Stimulated activated CD4-positive, alpha-beta T cell treated with anti-CD3 and anti-CD28 coated beads, Interleukin-15, amount 100 ng/mL, for 1 hour (primary cell): ENCODE results near the gene CYP26A1.

Experiments used
- DNase-seq, 2 donors: peaks; one replicate each; pipeline ENCODE4 v3.0.0-alpha.2; 2020; ENCODE audit warnings: low read depth in 1 of 2, low spot score in 1 of 2

Gene CYP26A1

DNA sequence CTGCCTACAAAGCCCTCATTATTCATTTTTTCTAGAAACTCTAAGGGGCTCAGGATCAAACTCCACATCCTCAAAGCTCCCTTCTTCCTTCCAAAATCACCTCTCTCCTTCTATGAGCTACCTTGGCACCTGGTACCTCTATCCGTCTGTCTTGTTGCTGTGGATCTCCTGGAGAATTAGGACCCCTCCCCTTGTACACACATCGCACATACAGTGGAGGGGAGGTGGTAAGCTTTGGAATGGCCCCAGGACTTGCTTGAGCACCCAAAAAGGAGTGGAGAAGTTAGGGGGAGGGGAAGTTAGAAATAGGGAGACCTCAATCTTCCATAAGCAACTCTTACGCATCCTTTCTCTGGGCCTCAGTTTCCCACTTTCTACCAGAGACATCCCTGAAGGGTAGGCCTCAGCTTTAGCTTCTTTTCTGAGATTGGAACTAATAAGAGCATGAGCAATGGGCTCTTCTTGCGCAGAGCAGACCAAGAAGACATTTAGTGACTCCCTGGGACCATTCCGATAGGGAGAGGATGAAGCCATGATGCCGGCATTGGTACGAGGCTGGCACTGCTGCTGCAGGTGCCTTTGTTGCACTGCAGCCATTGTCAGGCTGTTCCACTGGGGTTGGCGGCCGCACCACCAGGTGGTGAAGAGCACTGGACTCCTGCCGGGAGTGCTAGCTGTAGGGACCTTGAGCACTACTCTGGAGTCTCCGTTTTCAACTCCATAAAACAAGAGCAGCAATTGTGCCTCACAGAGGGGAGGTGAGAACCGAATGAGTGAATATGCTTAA is 8.6 kb upstream of the CYP26A1 start:
- DNase-seq: no peak

DNA sequence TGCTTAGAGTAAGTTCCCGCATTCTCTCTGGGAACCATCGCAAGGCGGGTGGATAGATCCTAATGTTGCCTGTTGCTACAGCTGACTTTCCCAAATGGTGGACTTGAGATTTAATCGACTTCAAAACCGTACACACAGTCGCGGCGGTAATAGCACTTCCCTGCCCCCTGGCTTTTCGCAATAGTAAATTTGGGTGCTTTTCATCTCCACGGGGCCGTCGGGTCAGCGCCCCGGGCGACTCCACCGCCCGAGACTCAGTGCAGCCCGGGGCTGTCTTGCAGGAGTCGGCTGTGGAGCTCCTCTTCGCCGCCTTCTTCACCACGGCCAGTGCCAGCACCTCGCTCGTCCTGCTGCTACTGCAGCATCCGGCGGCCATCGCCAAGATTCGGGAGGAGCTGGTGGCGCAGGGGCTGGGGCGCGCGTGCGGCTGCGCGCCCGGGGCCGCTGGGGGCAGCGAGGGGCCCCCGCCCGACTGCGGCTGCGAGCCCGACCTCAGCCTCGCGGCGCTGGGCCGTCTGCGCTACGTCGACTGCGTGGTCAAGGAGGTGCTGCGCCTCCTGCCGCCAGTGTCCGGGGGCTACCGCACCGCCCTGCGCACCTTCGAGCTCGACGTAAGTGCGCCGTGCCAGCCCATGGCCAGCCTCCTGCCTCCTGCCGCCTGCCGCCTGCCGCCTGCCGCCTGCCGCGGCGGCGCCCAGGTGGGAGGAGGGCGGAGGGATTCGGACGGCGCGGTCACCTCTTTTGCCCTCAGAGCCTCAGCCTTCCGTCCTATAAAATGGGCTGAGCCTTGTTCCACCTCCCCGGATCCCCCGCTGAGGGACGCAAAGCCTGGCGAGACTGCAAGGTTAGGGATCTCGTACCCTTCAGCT is 7.8 kb upstream of the CYP26A1 start:
- no peak for DNase-seq

DNA sequence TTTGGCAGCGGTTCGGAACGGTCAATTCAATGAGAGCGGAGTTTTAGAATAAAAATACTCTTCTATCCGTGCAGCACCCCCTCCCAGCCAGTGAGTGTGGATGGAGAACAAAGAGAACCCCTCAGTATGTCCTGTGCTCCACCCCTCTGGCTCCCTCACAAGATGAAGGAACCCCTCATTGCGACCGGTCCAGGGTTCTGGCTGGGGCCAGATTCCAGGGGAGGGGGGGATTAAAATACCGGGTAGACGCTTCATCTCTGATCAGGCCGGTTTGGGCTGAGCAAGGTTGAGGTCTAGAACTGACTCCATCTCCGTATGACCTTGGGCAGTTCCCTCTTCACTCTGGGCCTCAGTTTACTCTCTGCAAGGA is 7.2 kb upstream of the CYP26A1 start:
- DNase-seq: no peak

- DNase-seq: no peak
Measured at GRCh38 chr10:93067443-93068365, 6.0 kb upstream of the CYP26A1 start.

DNA sequence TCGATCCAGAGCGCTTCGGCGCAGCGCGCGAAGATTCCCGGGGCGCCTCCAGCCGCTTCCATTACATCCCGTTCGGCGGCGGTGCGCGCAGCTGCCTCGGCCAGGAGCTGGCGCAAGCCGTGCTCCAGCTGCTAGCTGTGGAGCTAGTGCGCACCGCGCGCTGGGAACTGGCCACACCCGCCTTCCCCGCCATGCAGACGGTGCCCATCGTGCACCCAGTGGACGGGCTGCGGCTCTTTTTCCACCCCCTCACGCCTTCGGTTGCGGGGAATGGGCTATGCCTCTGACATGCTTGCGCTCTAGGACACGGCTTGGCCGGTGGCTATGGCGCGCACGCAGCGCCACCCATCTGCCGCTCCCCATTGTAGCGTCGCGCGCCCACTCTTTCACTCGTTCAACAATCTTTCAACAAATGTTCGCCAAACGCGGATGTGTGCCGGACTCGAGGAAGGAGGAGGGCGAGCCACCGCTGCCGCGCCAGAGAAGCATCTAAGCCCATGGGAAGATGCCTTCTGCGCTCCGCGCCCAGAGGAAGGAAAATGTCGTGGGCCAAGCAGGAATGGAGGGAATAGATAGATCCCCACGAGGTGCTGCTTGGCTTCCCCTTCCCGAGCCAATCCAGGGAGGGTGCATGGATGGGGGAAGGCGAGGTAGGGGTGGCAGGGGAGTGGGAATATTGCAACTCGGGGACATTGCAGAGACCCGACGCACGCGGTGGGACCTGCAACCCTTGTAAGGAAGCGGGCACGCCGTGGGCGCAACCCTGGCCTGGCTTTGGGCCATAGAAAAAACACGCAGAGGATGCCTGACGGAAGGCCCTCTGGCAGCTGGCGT is 5.1 kb upstream of the CYP26A1 start:
- no peak for DNase-seq

GRCh38 chr10:93069245-93069561 is 4.5 kb upstream of the CYP26A1 start:
- no peak for DNase-seq

- no peak for DNase-seq
Measured at GRCh38 chr10:93070378-93071176, 3.1 kb upstream of the CYP26A1 start.

DNA sequence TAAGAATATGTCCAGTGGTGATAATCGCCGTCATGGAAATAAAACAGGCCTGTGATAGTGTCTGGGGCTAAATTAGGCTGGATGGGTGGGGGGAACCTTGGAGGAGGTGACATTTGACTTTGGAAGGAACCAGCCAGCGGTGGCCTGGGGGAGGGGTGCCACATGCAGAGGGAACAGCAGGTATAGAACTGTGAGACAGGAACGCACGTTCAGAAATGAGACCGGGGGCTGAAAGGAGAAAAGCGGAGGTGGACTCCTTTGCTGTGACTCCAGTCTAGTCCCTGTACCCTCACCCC is 2.6 kb upstream of the CYP26A1 start:
- no peak for DNase-seq

GRCh38 chr10:93071674-93072224 is 1.9 kb upstream of the CYP26A1 start:
- no peak for DNase-seq

DNA sequence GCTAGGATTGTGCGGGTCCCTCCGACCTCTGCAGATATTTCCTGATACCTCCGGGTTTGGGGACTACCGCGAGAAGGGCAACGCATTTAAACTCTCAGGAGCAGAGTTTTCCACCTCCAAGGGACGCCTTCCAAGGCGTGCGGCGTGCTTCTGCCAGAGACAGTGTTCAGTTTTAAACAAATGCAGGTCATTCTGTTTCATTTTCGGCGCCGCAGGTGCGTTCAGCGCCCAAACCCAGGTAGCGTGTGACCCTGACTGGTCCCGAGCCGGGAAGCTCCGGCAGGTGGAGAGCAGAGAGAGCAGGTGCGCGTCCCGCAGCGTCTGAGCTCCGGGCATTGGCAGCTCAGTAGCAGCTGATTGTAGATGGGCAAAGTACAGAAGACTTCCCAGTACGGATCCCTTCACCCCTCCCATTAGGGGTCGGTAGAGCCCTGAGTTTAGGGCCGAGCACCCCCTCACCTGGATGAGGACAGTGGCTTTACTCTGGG is 1.4 kb upstream of the CYP26A1 start:
- no peak for DNase-seq

GRCh38 chr10:93072713-93073538 is 767 bp upstream of the CYP26A1 start:
- no peak for DNase-seq

GRCh38 chr10:93074147-93074596 is 479 bp downstream of the CYP26A1 start:
- no peak for DNase-seq

DNA sequence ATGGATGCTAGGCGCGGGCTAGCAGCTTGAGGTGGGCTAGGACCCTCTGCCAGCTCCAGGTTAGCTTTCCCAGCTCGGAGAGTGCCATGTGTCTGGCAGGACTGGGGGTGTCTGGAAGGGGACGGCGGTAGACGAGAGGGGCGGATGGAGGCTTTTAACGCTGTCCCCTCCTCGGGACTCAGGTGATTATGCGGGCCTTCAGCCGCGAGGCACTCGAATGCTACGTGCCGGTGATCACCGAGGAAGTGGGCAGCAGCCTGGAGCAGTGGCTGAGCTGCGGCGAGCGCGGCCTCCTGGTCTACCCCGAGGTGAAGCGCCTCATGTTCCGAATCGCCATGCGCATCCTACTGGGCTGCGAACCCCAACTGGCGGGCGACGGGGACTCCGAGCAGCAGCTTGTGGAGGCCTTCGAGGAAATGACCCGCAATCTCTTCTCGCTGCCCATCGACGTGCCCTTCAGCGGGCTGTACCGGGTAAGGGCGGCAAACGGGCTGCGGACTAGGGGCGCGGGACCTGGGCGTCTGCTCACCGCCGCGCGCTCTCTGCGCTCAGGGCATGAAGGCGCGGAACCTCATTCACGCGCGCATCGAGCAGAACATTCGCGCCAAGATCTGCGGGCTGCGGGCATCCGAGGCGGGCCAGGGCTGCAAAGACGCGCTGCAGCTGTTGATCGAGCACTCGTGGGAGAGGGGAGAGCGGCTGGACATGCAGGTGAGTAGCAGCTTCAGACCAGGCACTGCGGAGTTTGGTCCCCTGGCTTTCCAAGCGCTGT is 1.1 kb downstream of the CYP26A1 start:
- DNase-seq: no peak

DNA sequence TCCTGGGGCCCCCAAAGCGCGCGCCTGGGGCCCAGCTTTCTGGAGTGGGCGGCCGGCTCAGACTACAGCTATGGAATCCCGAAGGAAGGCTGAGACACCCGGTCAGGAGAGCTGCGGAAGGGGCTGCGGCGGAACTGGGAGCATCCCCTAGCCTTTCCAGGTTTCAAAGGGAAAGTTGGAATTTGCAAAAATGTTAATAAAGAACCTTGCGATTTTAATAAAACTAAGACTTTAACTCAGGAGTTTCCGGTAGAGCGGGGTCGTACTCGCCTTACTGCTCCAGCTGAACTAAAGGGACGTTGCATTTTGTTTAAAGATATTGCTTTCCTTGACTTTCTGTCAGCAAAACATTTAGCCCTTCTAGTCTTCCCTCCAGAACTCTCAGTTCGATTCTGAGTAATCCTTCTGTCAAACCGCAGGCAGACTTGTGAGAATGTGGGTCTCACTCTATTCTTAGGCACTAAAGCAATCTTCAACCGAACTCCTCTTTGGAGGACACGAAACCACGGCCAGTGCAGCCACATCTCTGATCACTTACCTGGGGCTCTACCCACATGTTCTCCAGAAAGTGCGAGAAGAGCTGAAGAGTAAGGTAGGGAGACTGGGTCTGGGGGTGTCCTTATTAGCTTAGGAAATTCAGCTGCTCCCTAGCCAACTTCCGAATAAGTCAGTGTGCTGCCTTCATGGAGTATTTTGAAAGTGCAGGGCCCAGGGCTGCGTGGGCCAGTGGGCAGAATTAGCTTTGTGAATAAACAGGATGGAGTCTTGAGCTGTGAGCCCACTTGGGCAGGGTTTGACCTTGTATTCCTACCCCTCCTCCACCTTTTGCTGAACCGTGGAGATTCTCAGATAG is 1.9 kb downstream of the CYP26A1 start:
- DNase-seq: no peak

DNA sequence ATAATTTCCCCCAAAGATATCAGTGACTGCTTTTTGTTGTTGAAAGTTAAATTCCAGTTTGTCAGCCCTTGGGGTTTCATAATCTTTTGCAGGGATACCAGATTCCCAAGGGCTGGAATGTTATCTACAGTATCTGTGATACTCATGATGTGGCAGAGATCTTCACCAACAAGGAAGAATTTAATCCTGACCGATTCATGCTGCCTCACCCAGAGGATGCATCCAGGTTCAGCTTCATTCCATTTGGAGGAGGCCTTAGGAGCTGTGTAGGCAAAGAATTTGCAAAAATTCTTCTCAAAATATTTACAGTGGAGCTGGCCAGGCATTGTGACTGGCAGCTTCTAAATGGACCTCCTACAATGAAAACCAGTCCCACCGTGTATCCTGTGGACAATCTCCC is 3.2 kb downstream of the CYP26A1 start:
- no peak for DNase-seq

GRCh38 chr10:93077860-93078337 is 4.2 kb downstream of the CYP26A1 start:
- DNase-seq: no peak
